GM12892 (cell line): Measurements from ENCODE around the gene SUGCT.

ENCODE experiments used
- DNase-seq: peaks from one replicate; pipeline ENCODE4 v3.0.0; 2011; ENCODE audit not compliant: insufficient read length
- FAIRE-seq: peaks from 2 replicates; lab custom pipeline; 2011; peaks lifted over from hg19 to GRCh38; lab: Jason Lieb, UNC
- POLR2A ChIP-seq: IDR thresholded peaks from 2 replicates; pipeline ENCODE4 v1.6.1; 2011; ENCODE audit warnings: low read depth, low read length, control low read depth
- POLR2AphosphoS5 ChIP-seq: IDR thresholded peaks from 2 replicates; pipeline ENCODE4 v1.6.1; 2011; ENCODE audit warnings: low read depth, low read length, control low read depth
- TAF1 ChIP-seq: IDR thresholded peaks from 2 replicates; pipeline ENCODE4 v1.6.1; 2011; ENCODE audit warnings: low read depth, mild to moderate bottlenecking, control low read depth, low read length, borderline replicate concordance

The SUGCT gene

DNA sequence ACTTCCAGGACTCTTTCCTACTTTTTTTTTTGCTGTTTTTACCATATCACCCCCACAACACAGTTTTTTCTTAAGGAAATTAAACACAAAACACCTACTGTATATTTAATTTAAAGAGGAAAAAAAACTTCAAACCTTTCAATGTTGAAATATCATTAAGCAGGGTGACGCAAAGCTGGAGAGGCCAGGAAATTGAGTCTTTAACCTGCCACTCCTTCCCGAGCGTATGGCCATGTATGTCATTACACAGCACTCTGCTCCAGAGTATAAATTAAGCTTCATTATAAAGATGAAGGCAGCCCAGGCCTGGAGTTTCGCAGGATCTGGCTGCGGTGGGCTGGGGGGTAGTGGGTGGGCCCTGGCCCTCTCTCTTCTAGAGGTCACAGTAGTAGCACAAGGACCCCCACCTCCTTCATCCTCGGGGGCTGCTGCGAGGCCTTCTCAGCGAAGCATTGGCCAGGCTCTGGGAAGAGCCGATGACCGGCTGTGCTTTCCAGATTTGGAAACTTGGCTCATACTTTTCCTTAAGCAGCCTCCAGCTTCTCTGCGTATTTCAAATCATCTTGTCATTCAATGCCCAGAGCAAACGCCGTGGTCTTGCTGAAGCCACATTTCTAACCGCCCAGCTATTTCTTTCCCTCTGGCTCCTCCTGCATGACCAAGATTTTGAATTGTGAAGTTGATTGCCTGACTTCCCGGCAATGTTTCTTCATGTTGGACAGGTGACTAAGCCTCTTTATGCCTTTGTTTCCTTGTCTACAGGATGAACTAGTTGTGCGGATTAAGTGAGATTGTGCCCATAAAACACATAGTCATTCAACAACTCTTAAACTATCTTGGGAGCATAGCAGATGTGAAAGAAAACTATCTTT is 765.1 kb downstream of the SUGCT start:
- TF ChIP-seq TAF1: no peak
- no peak for TF ChIP-seq POLR2AphosphoS5
- TF ChIP-seq POLR2A: no peak
- DNase-seq: no peak
- FAIRE-seq: no peak

DNA sequence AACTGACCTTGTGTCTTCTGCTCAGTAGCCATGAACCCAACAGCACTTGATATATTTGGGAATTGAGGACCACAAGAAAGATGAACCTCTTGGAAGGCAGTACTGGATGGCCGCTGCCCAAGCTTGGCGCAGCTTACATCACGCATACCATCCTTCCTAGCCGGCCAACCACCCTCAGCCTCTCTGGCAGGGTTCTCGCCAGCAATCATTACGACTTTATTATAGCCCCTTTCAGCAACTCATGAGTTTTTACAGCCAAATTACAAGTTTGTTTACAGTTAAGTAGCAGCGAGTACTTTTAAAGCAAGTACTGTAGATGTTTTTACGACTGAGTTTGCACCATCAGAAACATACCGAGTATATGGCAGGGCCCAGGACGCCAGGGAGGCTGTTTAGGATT is 769.1 kb downstream of the SUGCT start:
- FAIRE-seq (no peak), DNase-seq (no peak)
- TF ChIP-seq POLR2A (no peak), TAF1 (no peak), POLR2AphosphoS5 (no peak)

- DNase-seq (no peak), FAIRE-seq (no peak)
- TF ChIP-seq POLR2AphosphoS5 (no peak), POLR2A (no peak), TAF1 (no peak)
Observed at GRCh38 chr7:40907286-40907685, 772.5 kb downstream of the SUGCT start.

DNA sequence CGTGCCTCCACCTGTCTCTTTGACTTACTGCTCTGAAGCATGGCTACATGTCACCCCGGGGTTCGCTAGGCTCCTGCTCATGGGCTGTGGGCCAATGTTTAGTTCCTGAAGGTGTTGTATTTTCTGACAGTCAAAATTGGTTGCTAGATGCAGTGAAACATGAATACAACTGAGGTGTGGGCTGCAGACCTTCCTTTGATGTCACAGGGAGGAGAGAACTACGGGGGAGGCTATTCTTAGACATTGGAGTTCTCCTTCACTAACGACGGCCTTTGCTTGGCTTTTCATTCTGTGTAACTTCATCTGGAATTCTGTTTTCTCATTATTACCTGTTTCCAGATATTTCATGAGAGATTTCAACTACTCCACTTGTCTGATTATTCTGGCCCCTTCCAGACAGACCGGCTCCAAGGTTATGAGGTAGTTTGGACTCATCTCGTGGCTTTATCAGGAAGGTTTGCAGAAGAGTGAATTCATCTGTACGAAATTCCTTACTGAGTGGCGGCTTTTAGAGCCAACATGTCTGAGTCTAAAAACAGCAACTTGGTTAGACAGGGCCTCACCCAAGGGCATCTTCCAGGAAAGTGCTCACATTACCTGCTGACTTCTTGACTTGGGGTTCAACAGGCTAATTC is 774.7 kb downstream of the SUGCT start:
- TF ChIP-seq POLR2A (no peak), TAF1 (no peak), POLR2AphosphoS5 (no peak)
- no peak for DNase-seq
- FAIRE-seq: no peak
